ENCODE measurements around the gene KIF6.

KIF6 gene

GRCh38 chr6:39416728-39417127 is 308.5 kb downstream of the KIF6 start:
- no peak for DNase-seq (ENCODE audit: low read depth)

GRCh38 chr6:39416026-39416425 is 309.2 kb downstream of the KIF6 start:
- no peak for DNase-seq (ENCODE audit: low read depth)

GRCh38 chr6:39415482-39415881 is 309.7 kb downstream of the KIF6 start:
- no peak for DNase-seq (ENCODE audit: low read depth)

GRCh38 chr6:39411465-39411864 is 313.7 kb downstream of the KIF6 start:
- no peak for DNase-seq (ENCODE audit: low read depth)

- no peak for DNase-seq (ENCODE audit: low read depth)
Measured at GRCh38 chr6:39411001-39411400, 314.2 kb downstream of the KIF6 start.

GRCh38 chr6:39409889-39410288 is 315.3 kb downstream of the KIF6 start:
- no peak for DNase-seq (ENCODE audit: low read depth)

- DNase-seq (ENCODE audit: low read depth), result no peak
Measured at GRCh38 chr6:39407446-39407993, 317.7 kb downstream of the KIF6 start.

- DNase-seq (ENCODE audit: low read depth), result no peak
Measured at GRCh38 chr6:39404312-39404711, 320.9 kb downstream of the KIF6 start.

GRCh38 chr6:39403304-39403703 is 321.9 kb downstream of the KIF6 start:
- DNase-seq (ENCODE audit: low read depth), result no peak

GRCh38 chr6:39402239-39402751 is 322.9 kb downstream of the KIF6 start:
- DNase-seq (ENCODE audit: low read depth), result no peak

- DNase-seq (ENCODE audit: low read depth), result no peak
Measured at GRCh38 chr6:39401376-39401775, 323.8 kb downstream of the KIF6 start.

- no peak for DNase-seq (ENCODE audit: low read depth)
Measured at GRCh38 chr6:39400026-39400425, 325.2 kb downstream of the KIF6 start.

- no peak for DNase-seq (ENCODE audit: low read depth)
Measured at GRCh38 chr6:39396854-39397253, 328.4 kb downstream of the KIF6 start.

- DNase-seq (ENCODE audit: low read depth), result no peak
Measured at GRCh38 chr6:39393075-39393474, 332.1 kb downstream of the KIF6 start.

- DNase-seq (ENCODE audit: low read depth), result no peak
Measured at GRCh38 chr6:39391182-39391581, 334.0 kb downstream of the KIF6 start.

- DNase-seq (ENCODE audit: low read depth), result no peak
Measured at GRCh38 chr6:39389484-39389767, 335.8 kb downstream of the KIF6 start.

- DNase-seq (ENCODE audit: low read depth), result no peak
Measured at GRCh38 chr6:39388606-39389483, 336.4 kb downstream of the KIF6 start.

- no peak for DNase-seq (ENCODE audit: low read depth)
Measured at GRCh38 chr6:39387785-39388184, 337.4 kb downstream of the KIF6 start.

GRCh38 chr6:39386487-39386886 is 338.7 kb downstream of the KIF6 start:
- DNase-seq (ENCODE audit: low read depth), result no peak

GRCh38 chr6:39381550-39382140 is 343.6 kb downstream of the KIF6 start:
- DNase-seq (ENCODE audit: low read depth), result no peak

- DNase-seq (ENCODE audit: low read depth), result no peak
Measured at GRCh38 chr6:39380837-39381549, 344.2 kb downstream of the KIF6 start.

GRCh38 chr6:39378960-39379425 is 346.2 kb downstream of the KIF6 start:
- no peak for DNase-seq (ENCODE audit: low read depth)
